ENCODE results near the gene CTAG1A.
"Not testable (repeated sequence)": the region's sequence is repeated elsewhere in the genome, so short reads cannot be mapped to it uniquely, and the experiment has no call there.

The CTAG1A gene

GRCh38 chrX:154584585-154585183, at the start of gene CTAG1A:
CTAG1A (plus strand) TSS chrX:154585133; CDS start chrX:154585207, 74 bp downstream.
- DNase-seq: not testable (repeated sequence)

- DNase-seq: no peak
These were observed 49.0 kb upstream of the CTAG1A start for GRCh38 chrX:154535892-154536291.

GRCh38 chrX:154539077-154539476, 45.9 kb upstream of the CTAG1A start:
- DNase-seq: no peak

GRCh38 chrX:154540365-154540764, 44.6 kb upstream of the CTAG1A start:
- not testable (repeated sequence) for DNase-seq

- no peak for DNase-seq
These were observed 43.9 kb upstream of the CTAG1A start for GRCh38 chrX:154540897-154541535.

GRCh38 chrX:154541589-154541895, 43.4 kb upstream of the CTAG1A start:
- no peak for DNase-seq

GRCh38 chrX:154541896-154542722, 42.8 kb upstream of the CTAG1A start:
- DNase-seq: peak; percentile 52 to 74

GRCh38 chrX:154542723-154543424, 42.1 kb upstream of the CTAG1A start:
- DNase-seq: peak; percentile 11 to 20

GRCh38 chrX:154545673-154546274, 39.2 kb upstream of the CTAG1A start:
- DNase-seq: no peak

- peak; percentile 77 to 79 for DNase-seq
These were observed 38.3 kb upstream of the CTAG1A start, which contains the start of gene G6PD for GRCh38 chrX:154546354-154547244. G6PD (minus strand) TSS chrX:154546846; CDS start chrX:154546155, 691 bp downstream.

GRCh38 chrX:154547245-154548027, 37.5 kb upstream of the CTAG1A start, which contains the start of gene IKBKG:
IKBKG (plus strand) TSS chrX:154547620; CDS start chrX:154552003, 4,383 bp downstream.
- DNase-seq: peak; percentile 81 to 85

- no peak for DNase-seq
These were observed 37.0 kb upstream of the CTAG1A start for GRCh38 chrX:154548028-154548316.

GRCh38 chrX:154549766-154550165, 35.2 kb upstream of the CTAG1A start:
- DNase-seq: no peak

GRCh38 chrX:154552112-154552806, 32.7 kb upstream of the CTAG1A start:
- DNase-seq: not testable (repeated sequence)

GRCh38 chrX:154558060-154558690, 26.8 kb upstream of the CTAG1A start:
- not testable (repeated sequence) for DNase-seq

GRCh38 chrX:154558896-154559295, 26.0 kb upstream of the CTAG1A start:
- DNase-seq: not testable (repeated sequence)

GRCh38 chrX:154560326-154560725, 24.6 kb upstream of the CTAG1A start:
- not testable (repeated sequence) for DNase-seq

- DNase-seq: not testable (repeated sequence)
These were observed 22.6 kb upstream of the CTAG1A start for GRCh38 chrX:154562295-154562694.

GRCh38 chrX:154570361-154570760, 14.6 kb upstream of the CTAG1A start:
- not testable (repeated sequence) for DNase-seq

- not testable (repeated sequence) for DNase-seq
These were observed 11.9 kb upstream of the CTAG1A start for GRCh38 chrX:154573061-154573460.
